GM18498 (cell line): ENCODE results near the gene SYNE1.
"Not testable (repeated sequence)": the region's sequence is repeated elsewhere in the genome, so short reads cannot be mapped to it uniquely, and the experiment has no call there.

Experiments used
- ATAC-seq: cut with Tn5 transposase; IDR thresholded peaks from one replicate; pipeline ENCODE4 v1.9.1; 2021; ENCODE audit warnings: mild to moderate bottlenecking, moderate library complexity; ENCODE audit not compliant: unreplicated experiment

The SYNE1 gene

DNA sequence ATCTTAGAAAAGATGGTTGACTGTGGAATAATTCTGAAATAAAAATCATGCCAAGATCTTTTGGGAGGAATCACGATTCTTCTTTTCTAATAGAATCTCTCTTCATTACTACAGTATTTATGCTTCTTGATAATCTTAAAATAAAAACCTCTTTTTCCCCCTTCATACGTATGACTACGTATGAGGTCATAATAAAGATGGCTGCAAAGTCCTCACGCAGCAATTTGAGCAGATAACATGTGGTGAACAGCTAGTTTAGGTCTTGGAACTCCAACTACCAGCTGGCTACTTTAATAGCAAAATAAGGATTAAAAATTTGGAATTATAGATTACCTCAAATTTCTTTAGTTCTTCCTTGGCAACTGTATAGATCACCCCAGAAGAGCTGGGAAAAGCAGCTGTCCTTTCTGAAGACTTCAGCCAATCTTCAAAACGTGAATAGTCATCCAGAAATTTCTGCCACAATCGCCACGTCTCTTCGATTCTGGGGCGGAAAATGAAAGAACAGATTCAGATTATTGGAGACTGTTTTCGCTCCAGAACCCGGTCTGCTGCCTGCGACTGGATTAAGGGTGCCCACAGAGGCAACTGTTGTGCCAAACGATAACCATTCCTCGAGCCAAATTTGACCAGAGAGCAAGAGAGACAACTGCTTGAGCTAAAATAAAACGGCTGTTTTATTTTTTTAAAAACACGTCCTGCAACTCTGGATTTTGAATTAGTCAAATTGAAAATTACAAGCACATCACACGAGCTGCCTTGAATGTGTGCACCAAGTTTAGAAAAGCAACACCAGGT is 482.4 kb downstream of the SYNE1 start:
- ATAC-seq = no peak

- ATAC-seq = no peak
These were observed 485.2 kb downstream of the SYNE1 start for GRCh38 chr6:152151920-152152319.

- no peak for ATAC-seq
These were observed 487.0 kb downstream of the SYNE1 start for GRCh38 chr6:152150196-152150595.

DNA sequence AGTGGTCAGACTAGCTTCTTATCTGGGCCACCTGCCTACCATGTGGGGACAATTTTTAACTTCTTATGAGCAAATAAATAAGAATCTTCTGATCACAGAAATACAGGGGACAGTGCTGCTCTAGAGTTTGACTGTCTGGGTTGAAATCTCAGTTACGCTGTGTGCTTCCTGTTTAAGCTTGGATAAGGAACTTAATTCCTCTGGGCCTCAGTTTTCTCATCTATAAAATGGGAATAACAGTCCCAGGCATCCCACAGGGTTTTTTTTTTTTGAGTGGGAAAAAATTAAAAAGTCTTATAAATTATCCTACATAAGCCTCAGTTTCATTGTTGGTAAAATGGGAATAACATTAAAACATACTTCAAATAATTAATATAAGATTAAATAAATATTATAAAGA is 488.8 kb downstream of the SYNE1 start:
- no peak for ATAC-seq

DNA sequence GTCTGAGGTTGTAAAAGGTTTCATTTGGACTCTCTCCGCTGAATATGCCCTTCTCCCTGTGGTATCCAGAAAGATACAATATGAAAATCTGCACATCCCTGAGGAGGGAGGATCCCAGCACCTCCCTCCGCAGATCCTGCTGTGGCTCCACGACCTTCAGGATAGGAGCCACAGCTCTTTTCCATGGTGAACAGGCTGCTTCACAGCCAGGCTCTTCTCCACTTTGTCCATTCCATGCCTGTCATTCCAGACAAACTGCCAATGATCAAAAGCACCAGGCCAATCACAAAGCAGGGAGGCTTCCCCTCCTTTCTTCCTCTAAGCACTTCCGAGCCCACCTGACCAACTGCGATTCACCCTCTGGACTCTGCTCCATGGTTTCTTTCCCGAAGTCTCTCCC is 489.9 kb downstream of the SYNE1 start:
- no peak for ATAC-seq

DNA sequence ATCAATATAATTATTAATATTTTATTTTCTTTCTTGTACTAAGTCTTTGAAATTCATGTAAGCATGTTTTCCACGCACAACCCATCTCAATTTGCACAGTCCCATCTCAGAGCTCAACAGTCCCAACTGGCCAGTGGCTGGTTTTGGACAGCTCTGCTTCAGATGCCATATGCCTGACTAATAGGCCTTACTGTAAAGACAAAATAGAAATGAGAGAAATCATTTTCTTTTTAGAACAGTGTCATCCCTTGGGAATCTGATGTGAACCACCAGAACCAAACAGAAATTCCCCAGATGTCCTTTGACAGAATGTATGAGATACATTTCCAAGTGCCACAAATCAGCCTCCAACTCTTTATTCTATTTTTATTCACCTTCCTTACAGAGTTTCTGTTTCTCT is 490.8 kb downstream of the SYNE1 start:
- no peak for ATAC-seq

DNA sequence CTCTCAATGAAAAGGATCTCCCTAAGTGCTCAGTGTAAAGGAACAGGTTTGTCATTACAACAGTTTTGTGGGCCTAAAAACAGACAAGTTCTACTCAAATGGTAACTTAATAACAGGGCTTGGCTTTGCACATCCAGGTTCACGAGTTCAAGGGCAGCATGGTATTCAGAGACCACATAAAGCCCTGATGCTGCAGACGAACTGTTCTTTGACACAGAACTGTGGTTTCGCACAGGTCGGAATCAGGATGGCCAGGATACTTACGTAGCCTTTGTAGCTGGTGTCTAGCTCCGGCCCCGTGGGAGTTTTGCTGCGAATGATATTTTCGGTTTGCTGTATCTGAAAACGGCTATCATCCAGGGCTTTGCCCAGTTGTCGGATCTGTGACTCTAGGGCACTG is 493.8 kb downstream of the SYNE1 start:
- no peak for ATAC-seq

GRCh38 chr6:152142105-152142504 is 495.1 kb downstream of the SYNE1 start:
- ATAC-seq = no peak

DNA sequence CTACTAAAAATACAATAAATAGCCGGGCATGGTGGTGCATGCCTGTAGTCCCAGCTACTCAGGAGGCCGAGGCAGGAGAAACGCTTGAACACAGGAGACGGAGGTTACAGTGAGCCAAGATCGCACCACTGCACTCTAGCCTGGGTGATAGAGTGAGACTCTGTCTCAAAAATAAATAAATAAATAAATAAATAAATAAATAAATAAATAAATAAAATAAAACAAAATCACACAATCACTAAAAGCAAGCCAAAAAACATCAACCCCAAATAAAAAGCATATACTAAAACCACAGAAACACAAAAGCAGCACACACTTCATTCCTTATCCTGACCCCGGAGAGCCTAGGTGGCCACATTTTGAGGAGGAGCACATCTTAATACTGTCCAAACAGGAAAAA is 498.8 kb downstream of the SYNE1 start:
- not testable (repeated sequence) for ATAC-seq

- no peak for ATAC-seq
These were observed 500.7 kb downstream of the SYNE1 start for GRCh38 chr6:152136449-152136825.

GRCh38 chr6:152135755-152136448 is 501.3 kb downstream of the SYNE1 start:
- ATAC-seq = no peak

DNA sequence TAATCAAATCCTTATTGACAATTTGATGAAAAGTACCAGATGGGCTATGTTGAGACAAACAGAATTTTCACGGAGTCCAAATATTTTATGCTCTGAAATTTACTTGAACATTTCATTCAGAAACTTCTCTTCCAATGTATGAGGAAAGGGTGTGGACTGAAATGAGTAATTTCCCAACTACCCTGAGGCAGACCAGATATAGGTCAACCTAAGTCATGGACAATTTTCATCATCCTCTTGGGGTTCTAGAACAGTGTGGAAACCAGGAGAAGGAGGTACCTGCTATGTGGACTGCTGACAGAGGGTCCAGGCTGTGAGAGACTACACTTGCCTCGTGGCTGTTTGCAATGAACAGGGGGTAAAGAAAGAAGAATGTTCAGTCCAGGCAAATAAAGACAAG is 506.7 kb downstream of the SYNE1 start:
- no peak for ATAC-seq

- ATAC-seq = no peak
These were observed 507.4 kb downstream of the SYNE1 start for GRCh38 chr6:152129691-152130151.

DNA sequence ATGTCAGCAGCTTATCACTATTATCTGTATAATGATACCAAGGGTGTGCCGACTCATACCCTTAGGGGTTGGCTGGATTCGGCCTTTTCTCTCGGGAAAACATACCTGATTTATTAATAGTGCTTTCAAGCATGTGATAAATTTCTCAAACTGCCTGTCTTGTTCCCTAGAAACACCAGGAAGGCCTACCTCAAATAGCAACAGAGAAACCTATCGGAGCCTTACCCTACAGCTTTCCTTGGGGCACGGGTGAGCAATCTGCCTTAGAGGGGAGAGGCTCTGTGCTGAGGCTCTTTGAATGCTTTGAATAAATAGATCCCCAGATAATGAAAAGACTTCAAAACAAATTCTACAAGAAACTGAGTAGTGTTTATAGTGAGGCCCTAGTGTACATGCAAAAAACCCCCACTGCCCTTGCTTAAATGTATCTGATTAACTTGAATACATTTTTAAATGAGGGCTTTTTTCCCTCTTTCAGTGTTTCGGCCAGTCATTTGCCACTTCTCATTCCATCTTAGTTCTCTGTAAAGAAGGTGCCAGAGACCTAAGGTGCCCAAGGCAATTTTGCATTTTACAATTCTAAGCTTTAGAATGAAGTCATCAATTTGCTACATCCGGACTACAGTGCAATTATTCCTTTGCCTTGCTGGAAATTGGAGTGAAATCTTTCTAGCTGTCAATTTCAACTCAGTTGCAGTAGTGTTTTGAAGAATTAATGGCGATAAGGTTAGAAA is 509.6 kb downstream of the SYNE1 start:
- ATAC-seq = no peak

GRCh38 chr6:152124429-152125074 is 512.6 kb downstream of the SYNE1 start:
- peak; percentile 75 for ATAC-seq

DNA sequence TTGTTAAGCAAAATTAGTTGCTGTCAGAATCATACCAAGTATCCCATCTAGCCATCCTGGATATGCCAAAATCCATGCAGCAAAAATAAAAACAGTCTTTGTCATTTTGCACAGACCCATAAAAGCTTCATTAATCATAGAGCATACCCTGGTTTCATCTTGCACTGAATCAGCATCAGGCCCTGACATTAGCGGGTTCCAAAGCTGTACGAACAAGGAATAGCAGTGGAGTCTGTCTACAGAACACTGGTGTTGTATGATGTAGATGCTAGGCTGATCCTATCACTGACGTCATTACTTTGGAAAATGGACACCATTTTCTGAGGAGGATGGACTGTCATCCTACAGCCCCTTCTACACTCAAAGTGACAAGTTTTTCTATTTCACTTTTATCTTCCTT is 514.1 kb downstream of the SYNE1 start:
- no peak for ATAC-seq

DNA sequence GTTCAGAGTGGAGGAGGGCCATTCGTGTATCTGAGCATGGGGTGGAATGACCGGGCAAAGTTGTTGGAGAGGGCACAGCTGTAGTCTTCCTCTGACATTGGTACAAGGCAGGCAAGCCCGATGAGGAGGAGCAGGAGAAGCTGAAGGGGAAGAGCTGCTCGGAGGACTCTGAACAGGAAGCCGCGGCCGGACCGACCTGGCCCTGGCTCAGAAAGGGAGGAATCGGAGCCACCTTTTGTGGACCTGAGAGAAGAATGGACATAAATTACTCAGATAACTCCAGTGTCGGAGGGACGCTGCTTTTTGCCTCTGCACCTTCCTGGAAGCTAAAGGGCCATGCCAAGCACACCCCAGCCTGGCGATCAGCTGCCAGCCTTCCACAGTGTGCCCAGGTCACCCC is 514.7 kb downstream of the SYNE1 start:
- no peak for ATAC-seq

DNA sequence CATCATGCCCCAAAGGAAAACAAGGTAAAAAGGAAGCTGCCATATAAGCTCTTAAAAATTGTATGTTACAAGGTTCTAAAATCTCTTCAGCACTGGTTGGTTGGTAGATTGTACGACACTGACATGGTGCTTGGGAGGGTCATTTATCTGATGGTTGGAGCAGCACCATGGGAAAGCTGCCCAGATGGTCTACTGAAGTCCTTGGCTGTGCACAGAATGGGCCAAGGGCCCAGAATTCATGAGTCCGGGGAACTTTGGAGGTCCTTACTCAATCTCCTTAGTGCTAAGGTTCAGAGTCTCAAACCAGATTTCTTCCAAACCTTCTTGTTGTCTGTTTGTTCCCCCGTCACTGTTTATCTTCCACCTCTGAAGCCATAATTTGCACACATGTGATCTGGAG is 515.3 kb downstream of the SYNE1 start:
- no peak for ATAC-seq

- no peak for ATAC-seq
These were observed 517.3 kb downstream of the SYNE1 start for GRCh38 chr6:152119831-152120230.

DNA sequence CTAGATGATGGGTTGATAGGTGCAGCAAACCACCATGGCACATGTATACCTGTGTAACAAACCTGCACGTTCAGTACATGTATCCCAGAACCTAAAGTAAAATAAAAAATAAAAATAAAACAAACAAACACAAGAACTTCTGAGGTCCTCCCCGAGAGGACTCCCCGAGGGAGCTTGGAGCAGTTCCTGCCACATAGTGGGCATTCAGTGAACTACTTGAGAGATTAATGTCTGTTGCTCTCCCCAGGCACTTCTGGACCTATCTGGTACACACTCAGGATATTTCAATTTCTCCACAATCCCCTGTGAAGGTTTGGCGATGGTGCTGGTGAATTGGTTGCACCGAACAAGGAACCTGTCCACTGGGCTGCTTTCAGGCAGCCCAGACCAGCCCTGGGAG is 518.5 kb downstream of the SYNE1 start:
- no peak for ATAC-seq

GRCh38 chr6:152118224-152118623 is 518.9 kb downstream of the SYNE1 start:
- no peak for ATAC-seq
